HG03108 (cell line): ENCODE measurements around the gene GADD45GIP1.

ENCODE experiments used
- ATAC-seq: cut with Tn5 transposase; IDR thresholded peaks from one replicate; pipeline ENCODE4 v1.9.1; 2021; ENCODE audit warnings: moderate library complexity; ENCODE audit not compliant: unreplicated experiment

The GADD45GIP1 gene

DNA sequence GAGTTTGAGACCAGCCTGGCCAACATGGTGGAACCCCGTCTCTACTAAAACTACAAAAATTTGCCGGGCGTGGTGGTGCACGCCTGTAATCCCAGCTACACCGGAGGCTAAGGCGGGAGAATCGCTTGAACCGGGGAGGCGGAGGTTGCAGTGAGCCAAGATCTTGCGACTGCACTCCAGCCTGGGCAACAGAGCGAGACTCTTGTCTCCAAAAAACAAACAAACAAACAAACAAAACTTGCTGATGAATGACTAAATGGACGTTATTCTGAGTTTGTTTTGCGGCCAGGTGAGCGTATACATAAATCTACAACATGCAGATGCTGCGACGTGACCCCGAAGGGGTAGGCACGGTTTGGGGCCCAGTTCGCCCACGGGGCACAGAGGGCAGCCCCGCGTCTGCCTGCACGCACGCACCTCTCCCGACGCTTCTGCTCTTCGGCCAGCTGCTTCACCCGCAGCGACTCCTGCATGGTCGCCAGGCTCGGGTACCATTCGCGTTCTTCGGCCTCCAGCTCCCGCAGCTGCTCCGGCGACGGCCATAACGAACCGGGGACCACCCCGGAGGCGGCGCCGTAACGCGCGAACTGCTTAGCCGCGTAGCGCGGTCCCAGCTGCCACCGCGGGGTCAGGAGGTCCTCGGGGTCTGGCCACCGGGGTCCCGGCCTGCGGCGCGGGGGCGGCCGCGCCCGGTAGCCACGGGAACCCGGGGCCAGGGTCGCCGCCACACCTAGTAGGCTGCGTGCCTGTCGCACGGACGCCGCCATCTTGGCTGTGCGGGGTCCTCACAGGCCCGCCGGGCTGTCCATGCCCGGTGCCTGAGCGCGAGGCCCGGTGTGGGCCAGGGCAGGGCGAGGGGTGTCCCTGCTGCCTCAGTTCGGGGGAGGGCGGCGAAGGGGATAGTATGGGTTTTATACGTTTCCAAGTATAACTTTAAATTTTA, at the start of gene GADD45GIP1:
GADD45GIP1 (minus strand) TSS at position 778 of the 943 bp plus-strand sequence; CDS start at position 767, 11 bp downstream.
- ATAC-seq: no peak

GRCh38 chr19:13005861-13006370, 48.9 kb upstream of the GADD45GIP1 start:
- no peak for ATAC-seq

DNA sequence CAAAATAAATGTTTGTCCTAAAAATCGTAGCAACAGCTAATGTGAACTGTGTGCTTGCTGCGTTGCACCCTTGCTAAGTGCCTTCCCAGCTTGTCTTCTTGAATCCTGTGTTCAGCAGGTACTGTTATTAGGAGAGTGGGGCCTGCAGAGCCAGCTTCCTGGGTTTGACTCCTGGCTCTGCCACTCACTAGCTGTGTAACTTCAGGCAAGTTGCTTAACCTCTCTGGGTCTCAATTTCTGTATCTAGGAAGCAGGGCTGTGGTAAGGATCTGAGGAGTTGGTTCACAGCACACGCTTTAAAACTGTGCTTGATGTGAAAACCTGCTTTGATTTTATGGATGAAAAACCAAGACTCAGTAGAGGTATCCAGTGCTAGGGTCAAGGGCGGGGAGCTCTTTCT, 48.2 kb upstream of the GADD45GIP1 start:
- no peak for ATAC-seq

- no peak for ATAC-seq
Measured at GRCh38 chr19:13004273-13004672, 47.2 kb upstream of the GADD45GIP1 start.

GRCh38 chr19:13003081-13003480, 46.1 kb upstream of the GADD45GIP1 start:
- ATAC-seq: no peak

DNA sequence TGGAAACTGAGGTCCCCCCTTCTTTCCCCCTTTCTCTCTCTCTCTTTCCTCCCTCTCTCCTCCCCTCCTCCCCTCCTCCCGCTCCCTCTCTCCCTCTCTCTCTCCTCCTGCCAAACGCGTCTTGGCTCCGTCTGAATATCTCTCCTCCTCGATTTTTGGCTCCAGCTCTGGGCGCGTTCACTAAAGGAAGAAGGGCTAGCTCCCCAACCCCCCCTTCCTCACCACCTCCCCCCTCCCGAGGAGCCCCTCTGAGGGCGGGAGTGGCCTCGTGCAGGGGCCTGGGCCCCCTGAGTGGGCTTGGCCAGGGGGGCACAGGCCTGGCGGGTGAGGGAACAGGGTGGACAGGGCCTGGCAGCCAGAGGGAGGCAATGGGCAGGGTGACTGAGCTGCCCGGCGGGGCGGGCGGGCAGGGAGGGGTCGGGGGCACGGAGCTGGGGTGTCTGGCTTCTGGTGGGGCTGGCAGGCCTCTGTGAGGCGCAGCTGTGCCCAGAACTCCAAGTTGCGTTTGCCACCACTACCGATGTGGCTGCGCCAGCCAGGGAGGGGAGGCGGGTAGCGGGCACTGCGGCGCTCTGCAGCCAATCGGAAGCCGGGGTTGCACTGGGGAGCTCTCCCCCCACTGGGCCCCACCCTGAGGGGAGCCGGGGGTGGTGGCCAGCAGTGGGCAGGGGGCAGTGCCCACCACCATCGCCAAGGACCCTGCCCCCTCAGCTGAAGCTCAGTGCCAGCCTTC, 45.3 kb upstream of the GADD45GIP1 start:
- no peak for ATAC-seq

GRCh38 chr19:13001502-13002165, 44.6 kb upstream of the GADD45GIP1 start:
- no peak for ATAC-seq

- ATAC-seq: no peak
Measured at GRCh38 chr19:13001166-13001501, 44.1 kb upstream of the GADD45GIP1 start.

- ATAC-seq: no peak
Measured at GRCh38 chr19:12997967-12998940, 41.2 kb upstream of the GADD45GIP1 start.

DNA sequence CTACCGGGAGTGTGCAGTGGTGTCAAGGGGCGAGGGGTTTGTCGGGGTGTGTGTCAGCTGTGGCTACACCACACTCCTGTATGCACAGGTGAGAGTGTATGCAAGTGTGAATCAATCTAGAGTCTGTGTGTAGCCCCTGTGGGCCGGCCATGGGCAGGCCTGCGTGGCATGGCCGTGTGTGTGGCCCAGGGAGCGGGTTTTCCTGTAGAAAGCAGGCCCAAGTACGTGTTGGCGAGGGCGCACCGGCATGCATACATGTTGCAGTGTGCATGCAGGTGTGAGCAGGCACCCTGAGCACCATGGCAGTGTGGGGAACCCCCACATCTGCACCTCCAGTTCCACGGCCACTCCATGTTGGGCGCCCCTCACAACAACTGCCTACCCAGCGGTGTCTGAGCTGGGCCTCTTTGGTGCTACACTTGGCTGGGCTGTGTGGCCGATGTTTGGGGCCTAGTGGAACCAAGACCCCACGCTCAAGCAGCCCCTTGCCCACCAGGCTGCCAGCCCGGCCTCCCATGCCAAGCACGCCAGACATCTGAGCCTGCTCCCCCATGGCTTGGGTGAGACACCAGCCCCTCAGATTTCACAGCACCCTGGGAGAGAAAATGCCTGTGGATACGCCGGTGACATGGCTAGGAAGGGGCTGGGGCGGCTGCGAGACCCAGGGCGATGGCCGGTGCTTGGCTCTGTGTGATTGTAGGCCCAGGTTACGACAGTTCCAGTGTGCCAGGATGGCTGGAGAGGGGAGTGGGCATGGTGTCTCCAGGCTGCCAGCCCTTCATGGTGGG, 40.4 kb upstream of the GADD45GIP1 start:
- ATAC-seq: no peak

- no peak for ATAC-seq
Measured at GRCh38 chr19:12996406-12997094, 39.5 kb upstream of the GADD45GIP1 start.

GRCh38 chr19:12995596-12996405, 38.8 kb upstream of the GADD45GIP1 start:
- ATAC-seq: no peak

GRCh38 chr19:12994701-12995595, 37.9 kb upstream of the GADD45GIP1 start, which contains the start of gene NFIX:
NFIX (plus strand) TSS chr19:12995475; CDS start chr19:12995838, 363 bp downstream.
- no peak for ATAC-seq

- ATAC-seq: no peak
Measured at GRCh38 chr19:12993562-12993961, 36.5 kb upstream of the GADD45GIP1 start.

DNA sequence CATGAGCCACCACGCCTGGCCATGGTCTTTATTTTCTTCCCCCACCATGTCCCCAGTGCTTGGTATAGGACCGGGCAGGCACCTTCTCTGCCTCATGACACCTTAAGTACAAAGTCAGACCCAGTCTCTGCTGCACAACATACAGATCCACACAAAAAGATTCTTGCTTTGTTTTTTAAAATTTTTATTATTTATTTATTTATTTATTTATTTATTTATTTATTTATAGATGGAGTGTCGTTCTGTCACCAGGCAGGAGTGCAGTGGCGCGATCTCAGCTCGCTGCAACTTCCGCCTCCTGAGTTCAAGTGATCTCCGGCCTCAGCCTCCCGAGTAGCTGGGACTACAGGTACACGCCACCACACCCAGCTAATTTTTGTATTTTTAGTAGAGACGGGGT, 35.7 kb upstream of the GADD45GIP1 start:
- ATAC-seq: no peak

DNA sequence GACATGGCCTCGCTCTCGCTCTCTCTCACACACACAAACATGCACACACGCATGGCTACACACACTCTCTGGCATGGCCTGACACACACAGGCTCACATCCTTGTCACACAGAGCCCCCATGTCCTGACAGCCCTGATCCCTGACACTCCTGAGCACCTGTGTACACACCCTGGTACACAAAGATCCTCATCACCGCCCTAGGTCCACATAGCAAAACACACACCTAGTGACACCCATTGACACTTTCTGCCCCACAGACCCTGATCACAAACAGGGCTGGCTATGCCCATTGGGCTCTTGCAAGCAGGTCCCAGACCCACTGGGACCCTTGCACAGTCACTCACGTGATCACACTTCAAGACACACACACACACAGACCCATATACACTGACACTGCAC, 34.3 kb upstream of the GADD45GIP1 start:
- ATAC-seq: no peak

GRCh38 chr19:12990853-12991252, 33.8 kb upstream of the GADD45GIP1 start:
- no peak for ATAC-seq
